ENCODE results near the gene CAPN1. TPM values are rescaled to one million over a fixed set of nuclear protein-coding genes. Genes with fewer than 3 reads are reported as not detected.

The CAPN1 gene
- total and polyA plus RNA-seq, 9 of the 15 experiments (the other 6 are each of a cell fraction or from before 2014, with no cell fraction given) = 3.5 to 199 (median 61.6) TPM

DNA sequence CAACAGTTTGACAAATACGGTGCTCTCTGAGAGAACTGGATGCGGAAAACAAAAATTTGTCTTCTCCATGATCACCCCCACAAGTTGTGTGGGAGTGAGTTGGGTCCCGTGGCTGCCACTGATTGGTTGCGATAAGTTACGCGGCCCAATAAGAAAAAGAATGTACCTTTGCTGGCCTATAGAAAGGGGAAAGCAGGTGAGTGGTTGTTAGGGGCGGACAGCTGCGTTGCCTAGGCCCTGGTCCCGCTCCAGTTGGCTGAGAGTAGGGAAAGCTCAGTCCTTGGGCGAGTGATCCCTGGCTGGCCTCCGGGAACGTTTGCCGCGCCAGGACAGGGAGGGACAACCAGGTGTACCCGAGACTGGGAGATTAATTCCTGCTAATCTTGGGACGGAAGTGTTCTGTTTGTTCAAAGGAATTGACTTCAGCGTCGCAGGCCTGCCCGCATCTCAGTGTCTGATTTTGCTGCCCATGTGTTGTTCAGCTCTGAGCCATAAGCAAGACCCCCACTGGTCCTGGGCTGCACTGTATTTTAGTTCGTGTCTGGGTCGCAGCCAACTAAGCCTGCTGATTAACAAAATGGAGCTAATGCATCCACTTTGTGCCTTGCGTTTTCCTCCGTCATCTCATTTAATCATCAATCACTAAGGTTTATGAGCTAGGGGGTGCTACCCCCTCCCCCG lies 46.6 kb upstream of the CAPN1 start (continued):
- TF ChIP-seq TAF9B (IDR thresholded peaks at IDR 0.05; ENCODE audit: partially characterized antibody) (no peak), FOXK1 (CRISPR knock-in tag; IDR thresholded peaks at IDR 0.05; ENCODE audit: borderline replicate concordance) (no peak), NELFE (IDR thresholded peaks at IDR 0.05; ENCODE audit: insufficient read depth, insufficient read length) (no peak), RHOXF2B (CRISPR knock-in tag; conservative IDR thresholded peaks at IDR 0.05) (no peak), NCOR1 (IDR thresholded peaks at IDR 0.05) (no peak), NCOA1 (IDR thresholded peaks at IDR 0.05; ENCODE audit: low read depth) (no peak), RBM14 (IDR thresholded peaks at IDR 0.05; ENCODE audit: borderline replicate concordance, insufficient read depth, low read depth, low read length) (no peak), SMARCC2 (IDR thresholded peaks at IDR 0.05; ENCODE audit: low read depth) (no peak), ETV5 (CRISPR knock-in tag; IDR thresholded peaks at IDR 0.05; ENCODE audit: low read depth) (peak; percentile 18; the same call in 1 of the 2 replicates), GATAD2A (IDR thresholded peaks at IDR 0.05) (no peak), SPI1 (IDR thresholded peaks at IDR 0.05; ENCODE audit: borderline replicate concordance, low read depth, low read length) (no peak), KAT7 (CRISPR knock-in tag; IDR thresholded peaks at IDR 0.05; ENCODE audit: borderline replicate concordance) (0 out of 2 replicates have a peak, but pooled peaks have one; percentile 1), RBM17 (IDR thresholded peaks at IDR 0.05; ENCODE audit: borderline replicate concordance, low read depth, low read length) (no peak), ZNF644 (tag; IDR thresholded peaks at IDR 0.05; ENCODE audit: low read depth) (no peak), BACH1 (tag; IDR thresholded peaks at IDR 0.05) (no peak; the same call in 1 of the 2 replicates)
- TF ChIP-seq, protein P1, sequence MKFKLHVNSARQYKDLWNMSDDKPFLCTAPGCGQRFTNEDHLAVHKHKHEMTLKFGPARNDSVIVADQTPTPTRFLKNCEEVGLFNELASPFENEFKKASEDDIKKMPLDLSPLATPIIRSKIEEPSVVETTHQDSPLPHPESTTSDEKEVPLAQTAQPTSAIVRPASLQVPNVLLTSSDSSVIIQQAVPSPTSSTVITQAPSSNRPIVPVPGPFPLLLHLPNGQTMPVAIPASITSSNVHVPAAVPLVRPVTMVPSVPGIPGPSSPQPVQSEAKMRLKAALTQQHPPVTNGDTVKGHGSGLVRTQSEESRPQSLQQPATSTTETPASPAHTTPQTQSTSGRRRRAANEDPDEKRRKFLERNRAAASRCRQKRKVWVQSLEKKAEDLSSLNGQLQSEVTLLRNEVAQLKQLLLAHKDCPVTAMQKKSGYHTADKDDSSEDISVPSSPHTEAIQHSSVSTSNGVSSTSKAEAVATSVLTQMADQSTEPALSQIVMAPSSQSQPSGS (CRISPR knock-in tag; IDR thresholded peaks at IDR 0.05) = no peak
- TF ChIP-seq, protein P2, sequence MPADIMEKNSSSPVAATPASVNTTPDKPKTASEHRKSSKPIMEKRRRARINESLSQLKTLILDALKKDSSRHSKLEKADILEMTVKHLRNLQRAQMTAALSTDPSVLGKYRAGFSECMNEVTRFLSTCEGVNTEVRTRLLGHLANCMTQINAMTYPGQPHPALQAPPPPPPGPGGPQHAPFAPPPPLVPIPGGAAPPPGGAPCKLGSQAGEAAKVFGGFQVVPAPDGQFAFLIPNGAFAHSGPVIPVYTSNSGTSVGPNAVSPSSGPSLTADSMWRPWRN (IDR thresholded peaks at IDR 0.05; ENCODE audit: low read depth) = no peak
- TF ChIP-seq, protein P3, sequence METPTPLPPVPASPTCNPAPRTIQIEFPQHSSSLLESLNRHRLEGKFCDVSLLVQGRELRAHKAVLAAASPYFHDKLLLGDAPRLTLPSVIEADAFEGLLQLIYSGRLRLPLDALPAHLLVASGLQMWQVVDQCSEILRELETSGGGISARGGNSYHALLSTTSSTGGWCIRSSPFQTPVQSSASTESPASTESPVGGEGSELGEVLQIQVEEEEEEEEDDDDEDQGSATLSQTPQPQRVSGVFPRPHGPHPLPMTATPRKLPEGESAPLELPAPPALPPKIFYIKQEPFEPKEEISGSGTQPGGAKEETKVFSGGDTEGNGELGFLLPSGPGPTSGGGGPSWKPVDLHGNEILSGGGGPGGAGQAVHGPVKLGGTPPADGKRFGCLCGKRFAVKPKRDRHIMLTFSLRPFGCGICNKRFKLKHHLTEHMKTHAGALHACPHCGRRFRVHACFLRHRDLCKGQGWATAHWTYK (CRISPR knock-in tag; IDR thresholded peaks at IDR 0.05) = 0 out of 2 replicates have a peak, but pooled peaks have one; percentile 87
- TF ChIP-seq, protein P4, sequence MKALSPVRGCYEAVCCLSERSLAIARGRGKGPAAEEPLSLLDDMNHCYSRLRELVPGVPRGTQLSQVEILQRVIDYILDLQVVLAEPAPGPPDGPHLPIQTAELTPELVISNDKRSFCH (CRISPR knock-in tag; IDR thresholded peaks at IDR 0.05) = no peak
- TF ChIP-seq, protein P4 (tag; IDR thresholded peaks at IDR 0.05) = 0 out of 2 replicates have a peak, but pooled peaks have one; percentile 34
- TF ChIP-seq, protein P5, sequence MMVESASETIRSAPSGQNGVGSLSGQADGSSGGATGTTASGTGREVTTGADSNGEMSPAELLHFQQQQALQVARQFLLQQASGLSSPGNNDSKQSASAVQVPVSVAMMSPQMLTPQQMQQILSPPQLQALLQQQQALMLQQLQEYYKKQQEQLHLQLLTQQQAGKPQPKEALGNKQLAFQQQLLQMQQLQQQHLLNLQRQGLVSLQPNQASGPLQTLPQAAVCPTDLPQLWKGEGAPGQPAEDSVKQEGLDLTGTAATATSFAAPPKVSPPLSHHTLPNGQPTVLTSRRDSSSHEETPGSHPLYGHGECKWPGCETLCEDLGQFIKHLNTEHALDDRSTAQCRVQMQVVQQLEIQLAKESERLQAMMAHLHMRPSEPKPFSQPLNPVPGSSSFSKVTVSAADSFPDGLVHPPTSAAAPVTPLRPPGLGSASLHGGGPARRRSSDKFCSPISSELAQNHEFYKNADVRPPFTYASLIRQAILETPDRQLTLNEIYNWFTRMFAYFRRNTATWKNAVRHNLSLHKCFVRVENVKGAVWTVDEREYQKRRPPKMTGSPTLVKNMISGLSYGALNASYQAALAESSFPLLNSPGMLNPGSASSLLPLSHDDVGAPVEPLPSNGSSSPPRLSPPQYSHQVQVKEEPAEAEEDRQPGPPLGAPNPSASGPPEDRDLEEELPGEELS (CRISPR knock-in tag; IDR thresholded peaks at IDR 0.05; ENCODE audit: borderline replicate concordance) = no peak

All from K562 (cell line).